Mesendoderm (in vitro differentiated cells): ENCODE results near the gene FXYD7.

Experiments used
- DNase-seq: peaks from one replicate; pipeline ENCODE4 v3.0.0; 2013
- H2AK5ac ChIP-seq: 2 replicates; pipeline ENCODE4 v1.6.1; 2013; ENCODE audit warnings: low read length, inconsistent platforms
- H2BK120ac ChIP-seq: 2 replicates; pipeline ENCODE4 v1.6.1; 2013; ENCODE audit warnings: low read depth, mild to moderate bottlenecking, low read length, moderate library complexity, mixed read lengths
- H2BK15ac ChIP-seq: replicated peaks from 2 replicates; pipeline ENCODE4 v1.6.1; 2013; ENCODE audit warnings: low read depth, mild to moderate bottlenecking, moderate library complexity
- H2BK5ac ChIP-seq: 2 replicates; pipeline ENCODE4 v1.6.1; 2013; ENCODE audit warnings: low read length, inconsistent platforms
- H3K18ac ChIP-seq: 2 replicates; pipeline ENCODE4 v1.6.1; 2013; ENCODE audit warnings: mild to moderate bottlenecking, low read length, mixed read lengths
- H3K23ac ChIP-seq: one replicate; pipeline ENCODE4 v1.6.1; 2013; ENCODE audit warnings: low read length
- H3K27ac ChIP-seq: 2 replicates; pipeline ENCODE4 v1.5.1; 2013; ENCODE audit warnings: low read depth, mild to moderate bottlenecking, inconsistent platforms, low read length, moderate library complexity
- H3K27me3 ChIP-seq: 2 replicates; pipeline ENCODE4 v1.6.1; 2013; ENCODE audit warnings: low read length, control low read depth, mild to moderate bottlenecking, inconsistent platforms; ENCODE audit not compliant: insufficient read depth, poor library complexity
- H3K36me3 ChIP-seq: 2 replicates; pipeline ENCODE4 v1.6.1; 2013; ENCODE audit warnings: low read length, inconsistent platforms; ENCODE audit not compliant: control insufficient read depth, insufficient read depth
- H3K4ac ChIP-seq: one replicate; pipeline ENCODE4 v1.6.1; 2013; ENCODE audit warnings: low read depth, mild to moderate bottlenecking, low read length, moderate library complexity
- H3K4me1 ChIP-seq: 2 replicates; pipeline ENCODE4 v1.6.1; 2013; ENCODE audit warnings: low read depth, low read length, inconsistent platforms; ENCODE audit not compliant: control insufficient read depth
- H3K4me2 ChIP-seq: 2 replicates; pipeline ENCODE4 v1.6.1; 2013; ENCODE audit warnings: low read length
- H3K4me3 ChIP-seq: 2 replicates; pipeline ENCODE4 v1.5.1; 2013; ENCODE audit warnings: mild to moderate bottlenecking, low read length
- H3K56ac ChIP-seq: one replicate; pipeline ENCODE4 v1.6.1; 2013; ENCODE audit warnings: low read length
- H3K79me1 ChIP-seq: 2 replicates; pipeline ENCODE4 v1.6.1; 2013; ENCODE audit warnings: low read length, inconsistent platforms
- H3K79me2 ChIP-seq: 2 replicates; pipeline ENCODE4 v1.6.1; 2013; ENCODE audit warnings: mild to moderate bottlenecking, low read length; ENCODE audit not compliant: control insufficient read depth, insufficient read depth
- H3K9ac ChIP-seq: 2 replicates; pipeline ENCODE4 v1.6.1; 2013; ENCODE audit warnings: low read length, inconsistent platforms
- H4K5ac ChIP-seq: one replicate; pipeline ENCODE4 v1.6.1; 2013; ENCODE audit warnings: low read length
- H4K8ac ChIP-seq: one replicate; pipeline ENCODE4 v1.6.1; 2013; ENCODE audit warnings: low read depth, mild to moderate bottlenecking, control low read depth, low read length, moderate library complexity
- WGBS: extraction: QIAGEN DNeasy Blood & Tissue Kit; methylation state at CpG from one replicate; pipeline ENCODE4 v1.1.7; 2013; ENCODE audit warnings: low lambda C conversion rate, missing lambda C conversion rate; ENCODE audit not compliant: insufficient coverage; ENCODE audit errors: extremely low coverage; 5-methylcytosine and 5-hydroxymethylcytosine counted together

Gene FXYD7

DNA sequence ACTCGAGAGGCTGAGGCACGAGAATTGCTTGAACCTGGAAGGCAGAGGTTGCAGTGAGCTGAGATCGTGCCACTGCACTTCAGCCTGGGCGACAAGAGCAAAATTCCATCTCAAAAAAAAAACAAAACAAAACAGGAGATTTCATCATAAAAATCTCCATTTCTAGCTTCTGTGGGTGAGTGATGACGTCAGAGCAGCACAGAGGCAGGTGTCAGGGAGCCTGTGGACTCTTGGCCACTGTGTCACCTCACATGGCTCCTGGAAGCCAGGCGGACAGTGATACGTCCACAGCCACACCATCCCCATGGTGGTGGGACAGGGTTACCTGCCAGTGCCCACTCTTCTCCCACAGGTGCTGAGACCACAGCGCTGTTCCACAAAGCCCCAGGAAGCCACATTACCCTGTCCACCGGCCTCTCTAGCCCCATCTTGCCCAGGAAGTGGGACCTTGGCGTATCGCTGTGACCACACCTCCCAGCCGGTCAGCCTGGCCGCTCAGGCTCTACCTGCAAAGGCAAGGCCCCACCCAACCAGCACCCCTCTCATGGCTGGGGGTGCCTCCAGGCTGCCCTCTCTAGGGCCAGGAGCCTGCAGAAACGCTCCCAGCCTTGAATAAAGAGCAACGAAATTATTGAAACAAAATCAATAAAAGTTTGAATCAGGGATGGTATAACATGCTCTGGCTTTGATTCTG lies 29.9 kb upstream of the FXYD7 start:
- no peak overlapping the region for H3K9ac ChIP-seq
- H3K56ac ChIP-seq: no peak overlapping the region
- H2AK5ac ChIP-seq: no peak overlapping the region
- no peak overlapping the region for H2BK15ac ChIP-seq
- H3K4me2 ChIP-seq: no peak overlapping the region
- H3K79me2 ChIP-seq: no peaks in the 10 kb centered on the region
- H2BK120ac ChIP-seq: no peak overlapping the region
- no peak overlapping the region for H3K27ac ChIP-seq
- no peak overlapping the region for H2BK5ac ChIP-seq
- H3K79me1 ChIP-seq: no peaks in the 10 kb centered on the region
- WGBS: no CpG with 5 or more reads among the region's 15 CpGs
- H3K23ac ChIP-seq: no peak overlapping the region
- no peaks in the 10 kb centered on the region for H3K36me3 ChIP-seq
- H3K18ac ChIP-seq: no peak overlapping the region
- no peak overlapping the region for H3K4ac ChIP-seq
- H4K5ac ChIP-seq: no peak overlapping the region
- peaks cover 2% of the 10 kb centered on the region for H3K4me1 ChIP-seq
- no peaks in the 10 kb centered on the region for H3K27me3 ChIP-seq
- no peak overlapping the region for H4K8ac ChIP-seq
- DNase-seq: no peak
- H3K4me3 ChIP-seq: no peak overlapping the region

DNA sequence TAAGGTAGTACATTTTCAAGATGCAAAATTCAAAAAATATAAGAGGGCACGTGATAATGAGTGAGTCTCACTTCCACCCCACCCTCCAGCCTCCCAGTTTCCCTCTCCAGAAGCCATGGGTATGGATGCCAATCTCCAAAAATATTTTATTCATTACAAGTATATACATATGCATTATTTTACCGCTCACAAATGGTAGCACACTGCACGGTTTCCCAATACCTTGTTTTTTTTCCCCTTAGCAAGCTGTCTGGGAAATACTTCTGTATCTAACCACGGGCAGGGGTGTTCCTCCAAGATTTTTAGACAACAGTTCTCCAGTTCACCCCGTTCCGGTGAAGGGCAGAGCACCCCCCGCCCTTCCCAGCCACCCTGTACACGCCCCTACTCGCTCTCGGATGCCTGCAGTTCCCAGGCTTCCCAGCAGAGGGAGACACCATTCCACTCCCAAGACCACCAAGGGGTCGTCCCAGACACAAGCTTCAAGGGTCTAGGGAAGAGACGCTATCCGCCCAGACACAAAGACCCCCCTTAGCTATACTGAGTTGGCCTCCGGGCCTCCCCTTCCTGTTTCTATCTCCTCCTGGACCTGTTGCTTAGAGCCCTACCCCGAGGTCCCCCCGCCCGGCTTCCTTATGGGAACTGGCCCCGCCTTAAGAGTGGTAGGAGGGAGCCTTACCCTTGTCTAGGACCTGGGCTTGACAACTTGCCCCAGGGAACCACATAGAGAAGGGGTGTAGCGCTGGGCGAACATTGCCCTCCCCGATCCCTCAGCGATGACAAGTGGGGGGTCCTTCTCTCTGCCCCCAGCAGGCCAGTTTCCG lies 28.5 kb upstream of the FXYD7 start:
- H3K4ac ChIP-seq: peak overlapping the region; percentile 0
- H3K4me2 ChIP-seq: peak overlapping the region; percentile 56
- peak overlapping the region; percentile 10 for H3K4me3 ChIP-seq
- peak; percentile 84 for DNase-seq
- H4K5ac ChIP-seq: no peak overlapping the region
- H3K36me3 ChIP-seq: no peaks in the 10 kb centered on the region
- WGBS: no CpG with 5 or more reads among the region's 23 CpGs
- H3K79me1 ChIP-seq: no peaks in the 10 kb centered on the region
- no peak overlapping the region for H2BK120ac ChIP-seq
- H2AK5ac ChIP-seq: no peak overlapping the region
- H3K18ac ChIP-seq: no peak overlapping the region
- H4K8ac ChIP-seq: no peak overlapping the region
- no peaks in the 10 kb centered on the region for H3K27me3 ChIP-seq
- H3K4me1 ChIP-seq: peaks cover 2% of the 10 kb centered on the region
- peak overlapping the region; percentile 68 for H3K56ac ChIP-seq
- H3K79me2 ChIP-seq: no peaks in the 10 kb centered on the region
- H3K9ac ChIP-seq: peak overlapping the region; percentile 47
- H3K27ac ChIP-seq: no peak overlapping the region
- no peak overlapping the region for H3K23ac ChIP-seq
- no peak overlapping the region for H2BK5ac ChIP-seq
- no peak overlapping the region for H2BK15ac ChIP-seq

DNA sequence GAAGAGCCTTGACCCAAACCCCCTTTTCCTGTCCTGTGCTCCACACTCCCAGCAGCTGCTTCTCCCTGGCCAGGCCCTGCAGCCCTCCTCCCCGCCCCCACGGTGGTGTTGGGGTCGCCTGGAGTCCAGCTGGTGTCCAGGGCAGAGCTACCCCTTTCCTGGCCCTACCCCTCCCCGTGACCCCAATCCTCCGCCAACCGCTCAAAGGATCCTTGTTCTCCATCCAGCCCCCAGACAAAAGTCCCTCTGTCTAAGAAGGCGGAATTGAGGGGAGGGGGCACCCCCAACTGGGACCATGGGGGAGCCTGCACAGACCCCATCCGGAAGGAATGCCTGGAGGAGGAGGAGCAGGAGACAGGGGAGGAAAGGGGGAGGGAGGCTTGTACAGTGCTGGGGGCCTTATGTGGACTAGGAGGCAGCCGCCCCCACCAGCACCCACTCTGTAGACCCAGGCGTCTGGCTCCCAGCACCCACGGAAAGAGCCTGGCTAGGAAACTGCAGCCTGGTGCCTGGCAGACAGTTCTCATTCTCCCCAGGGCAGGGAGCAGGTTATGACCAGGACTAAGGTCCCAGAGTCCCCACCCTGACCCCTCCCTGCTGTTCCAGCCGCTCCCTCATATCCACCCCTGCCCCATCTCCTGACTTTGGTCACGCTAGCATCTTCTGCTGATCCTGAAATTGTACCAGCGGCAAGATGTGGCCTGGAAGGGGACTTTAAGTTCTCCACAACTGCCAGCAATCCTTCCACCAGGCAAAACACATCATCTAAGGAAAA lies 27.7 kb upstream of the FXYD7 start, which contains the start of gene FXYD3:
TSS of gene FXYD3 (plus strand) at position 647 of the 775 bp plus-strand sequence. CDS start 3,554 bp downstream, outside the sequence.
- H2BK120ac ChIP-seq: no peak within 1 kb of the TSS
- H3K4me2 ChIP-seq: peak within 1 kb of the TSS; percentile 56
- no peak within 1 kb of the TSS for H4K5ac ChIP-seq
- no peaks in the 10 kb centered on the region for H3K36me3 ChIP-seq
- H3K4ac ChIP-seq: peak within 1 kb of the TSS; percentile 0
- no peaks in the 10 kb centered on the region for H3K27me3 ChIP-seq
- H3K23ac ChIP-seq: no peak within 1 kb of the TSS
- no peak within 1 kb of the TSS for H3K27ac ChIP-seq
- no peaks in the 10 kb centered on the region for H3K79me2 ChIP-seq
- no CpG with 5 or more reads among the region's 14 CpGs for WGBS
- H3K4me3 ChIP-seq: peak within 1 kb of the TSS; percentile 10
- H3K9ac ChIP-seq: peak within 1 kb of the TSS; percentile 46
- no peak within 1 kb of the TSS for H2AK5ac ChIP-seq
- no peak within 1 kb of the TSS for H3K18ac ChIP-seq
- no peak within 1 kb of the TSS for H4K8ac ChIP-seq
- no peak within 1 kb of the TSS for H2BK5ac ChIP-seq
- H3K79me1 ChIP-seq: no peaks in the 10 kb centered on the region
- H3K4me1 ChIP-seq: peaks cover 2% of the 10 kb centered on the region
- DNase-seq: no peak
- peak within 1 kb of the TSS; percentile 68 for H3K56ac ChIP-seq
- no peak within 1 kb of the TSS for H2BK15ac ChIP-seq

DNA sequence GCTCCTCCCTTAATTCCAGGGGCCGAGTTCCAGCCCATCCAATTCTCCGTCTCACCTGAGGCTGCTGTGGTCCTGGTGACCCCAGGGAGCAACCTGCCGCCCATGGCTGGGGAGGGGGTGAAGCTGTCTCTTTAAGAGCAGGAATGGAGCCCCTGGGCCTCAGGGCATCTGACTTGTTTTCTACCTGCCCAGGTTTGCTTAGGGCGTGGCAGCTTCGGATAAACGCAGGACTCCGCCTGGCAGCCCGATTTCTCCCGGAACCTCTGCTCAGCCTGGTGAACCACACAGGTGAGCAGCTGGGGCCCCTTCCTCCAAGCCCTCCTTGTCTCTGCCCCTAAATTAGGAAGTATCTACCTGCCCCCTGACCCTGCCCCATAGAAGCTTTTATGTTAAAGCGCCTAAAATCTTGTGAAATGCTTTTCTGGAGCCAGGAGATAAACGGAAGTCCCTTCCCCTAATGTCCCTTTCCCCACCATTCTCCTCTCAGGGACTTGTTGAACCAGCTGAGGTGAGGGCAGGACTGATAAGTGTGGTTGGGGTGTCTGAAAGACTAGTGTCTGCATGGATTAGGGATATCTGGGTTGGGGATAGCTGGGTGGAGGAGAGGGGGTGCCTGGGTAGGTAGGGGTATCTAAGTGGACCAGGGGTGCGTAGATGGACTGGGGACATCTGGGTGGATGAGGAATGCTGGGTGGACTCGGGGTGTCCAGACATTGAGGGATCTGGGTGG lies 26.8 kb upstream of the FXYD7 start:
- Histone ChIP-seq H3K56ac (no peak overlapping the region), H4K5ac (no peak overlapping the region), H3K23ac (no peak overlapping the region), H3K18ac (no peak overlapping the region), H2BK5ac (no peak overlapping the region), H3K36me3 (no peaks in the 10 kb centered on the region), H4K8ac (no peak overlapping the region), H3K4me2 (no peak overlapping the region), H3K79me1 (no peaks in the 10 kb centered on the region), H3K4ac (no peak overlapping the region), H3K79me2 (no peaks in the 10 kb centered on the region), H3K4me1 (peaks cover 2% of the 10 kb centered on the region), H3K9ac (no peak overlapping the region), H2BK15ac (no peak overlapping the region), H3K4me3 (no peak overlapping the region), H3K27ac (no peak overlapping the region), H2BK120ac (no peak overlapping the region), H3K27me3 (no peaks in the 10 kb centered on the region), H2AK5ac (no peak overlapping the region)
- WGBS: no CpG with 5 or more reads among the region's 13 CpGs
- no peak for DNase-seq

DNA sequence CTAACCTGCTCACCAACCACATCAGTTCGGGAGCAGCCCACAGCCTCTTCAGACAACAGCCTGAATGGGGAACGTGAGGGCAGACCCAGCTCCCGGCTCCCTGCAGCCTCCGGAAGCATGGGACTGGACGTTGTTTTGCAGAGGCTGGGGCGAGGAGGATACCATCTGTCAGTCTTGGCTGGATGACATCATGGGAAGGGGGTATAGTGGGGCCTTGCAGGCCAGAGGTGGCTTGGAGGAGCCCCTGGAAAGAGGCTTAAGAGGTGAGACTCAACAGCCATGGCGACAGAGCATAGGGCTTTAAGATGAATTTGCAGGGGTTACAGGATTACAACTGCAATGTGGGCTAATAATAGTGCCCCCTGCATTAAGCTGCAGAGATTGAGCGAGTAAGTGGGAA lies 25.9 kb upstream of the FXYD7 start:
- Histone ChIP-seq H2AK5ac (no peak overlapping the region), H3K4ac (no peak overlapping the region), H2BK120ac (no peak overlapping the region), H3K18ac (no peak overlapping the region), H3K4me3 (no peak overlapping the region), H3K23ac (no peak overlapping the region), H3K79me1 (no peaks in the 10 kb centered on the region), H3K4me2 (no peak overlapping the region), H3K56ac (no peak overlapping the region), H3K27me3 (no peaks in the 10 kb centered on the region), H2BK15ac (no peak overlapping the region), H3K4me1 (peaks cover 2% of the 10 kb centered on the region), H3K79me2 (no peaks in the 10 kb centered on the region), H3K27ac (no peak overlapping the region), H3K36me3 (no peaks in the 10 kb centered on the region), H2BK5ac (no peak overlapping the region), H4K5ac (no peak overlapping the region), H3K9ac (no peak overlapping the region), H4K8ac (no peak overlapping the region)
- DNase-seq: no peak
- no CpG with 5 or more reads among the region's 8 CpGs for WGBS
